Sigmoid colon (tissue), 7 donors: Measurements from ENCODE around the gene CEP95. TPM values are rescaled to one million over a fixed set of nuclear protein-coding genes. Genes with fewer than 3 reads are reported as not detected.

Experiments
- DNase-seq: peaks from one replicate; pipeline ENCODE4 v3.0.0-alpha.2; 2019
- H3K27ac ChIP-seq, 4 donors: fragments of 200-600 bp; sonication (generic); one replicate each; pipeline ENCODE4 v1.5.1; 2016 to 2019; ENCODE audit warnings: mild to moderate bottlenecking in 1 of 4
- H3K27me3 ChIP-seq, 3 donors: fragments of 200-600 bp; sonication (generic); one replicate each; pipeline ENCODE4 v1.5.1; 2019; ENCODE audit warnings: mild to moderate bottlenecking in 1 of 3
- H3K36me3 ChIP-seq, 4 donors: fragments of 200-600 bp; sonication (generic); one replicate each; pipeline ENCODE4 v1.5.1; 2016 to 2019
- H3K4me1 ChIP-seq, 4 donors: fragments of 200-600 bp; sonication (generic); one replicate each; pipeline ENCODE4 v1.5.1; 2017 to 2019
- H3K4me3 ChIP-seq, 4 donors: fragments of 200-600 bp; sonication (generic); one replicate each; pipeline ENCODE4 v1.5.1; 2017 to 2019; ENCODE audit warnings: mild to moderate bottlenecking in 2 of 4, moderate library complexity in 1 of 4
- H3K9me3 ChIP-seq, 4 donors: fragments of 200-600 bp in 3 of 4; sonication (generic) in 3 of 4; one replicate each; pipeline versions ENCODE4 v1.5.1 to v1.6.1; 2013 to 2019
- CTCF ChIP-seq, 4 experiments: fragments of 450-650 bp in 3 of 4; fragments of 200-600 bp in 1 of 4; IDR thresholded peaks; one replicate each; pipeline ENCODE4 v1.5.1; 2016 to 2019; ENCODE audit warnings: antibody characterized with exemption in 4 of 4, mild to moderate bottlenecking in 3 of 4, moderate library complexity in 2 of 4
- EP300 ChIP-seq, 4 donors: sonication (generic); formaldehyde crosslinking; IDR thresholded peaks; one replicate each; pipeline ENCODE4 v1.6.1; 2017; ENCODE audit warnings: antibody characterized with exemption in 4 of 4
- POLR2A ChIP-seq, 2 donors: fragments of 450-650 bp; IDR thresholded peaks; one replicate each; pipeline ENCODE4 v1.6.1; 2016; ENCODE audit warnings: antibody characterized with exemption in 2 of 2, mild to moderate bottlenecking in 2 of 2, moderate library complexity in 2 of 2
- POLR2AphosphoS5 ChIP-seq, 4 donors: sonication (generic); formaldehyde crosslinking; IDR thresholded peaks; one replicate each; pipeline ENCODE4 v1.6.1; 2017; ENCODE audit warnings: antibody characterized with exemption in 4 of 4
- WGBS, 2 donors: extraction: QIAGEN DNeasy Blood & Tissue Kit; methylation state at CpG; one replicate each; pipeline ENCODE4 v1.1.7; 2013; 5-methylcytosine and 5-hydroxymethylcytosine counted together
- intact Hi-C: fragments of 100-400 bp; cut with DNase I; formaldehyde crosslinking; loops from one replicate; pipeline ENCODE4 v1.15.1; 2023
- polyA plus RNA-seq, 3 donors: library from polyadenylated mRNA; stranded (reverse); fragments of 200-250 nt; gene quantifications; one replicate each; pipeline ENCODE4 v1.2.3, GENCODE V29; 2013
- total RNA-seq, 4 donors: library from RNA; depleted of rRNA; stranded (reverse); fragments of >200 nt; gene quantifications; one replicate each; pipeline ENCODE4 v1.1.0, GENCODE V29; 2016
- donor health status: healthy with polysubstance abuse.
- donor health status: Bipolar disorder and iron deficiency.
- donor health status: healthy.

Gene CEP95
- total and polyA plus RNA-seq, 7 donors = 13.2 to 74.5 (median 34.9) TPM

GRCh38 chr17:64540118-64540776 lies 33.5 kb downstream of the CEP95 start:
- H3K4me1 ChIP-seq = no peaks in the 10 kb centered on the region
- no peaks in the 10 kb centered on the region for H3K9me3 ChIP-seq
- TF ChIP-seq POLR2A (IDR thresholded peaks at IDR 0.05) (no peak), POLR2AphosphoS5 (IDR thresholded peaks at IDR 0.05) (peak in 2 of 4 donors; percentile 4 to 23), CTCF (IDR thresholded peaks at IDR 0.05) (no peak)
- no peak overlapping the region for H3K4me3 ChIP-seq
- no peak for DNase-seq
- H3K27ac ChIP-seq = no peak overlapping the region
- 92 to 97% methylated on average over 5 of the region's 5 CpGs for WGBS, 2 donors
- H3K27me3 ChIP-seq = no peaks in the 10 kb centered on the region
- H3K36me3 ChIP-seq = peaks cover 0 to 79% (median 28%) of the 10 kb centered on the region in 4 donors
- intact Hi-C loops = no loop called here

- Histone ChIP-seq H3K36me3 (peaks cover 0 to 74% (median 20%) of the 10 kb centered on the region in 4 donors), H3K9me3 (no peaks in the 10 kb centered on the region)
- 92 to 94% methylated on average over 2 of the region's 2 CpGs for WGBS, 2 donors
These were observed 38.0 kb downstream of the CEP95 start for GRCh38 chr17:64544742-64545141.

DNA sequence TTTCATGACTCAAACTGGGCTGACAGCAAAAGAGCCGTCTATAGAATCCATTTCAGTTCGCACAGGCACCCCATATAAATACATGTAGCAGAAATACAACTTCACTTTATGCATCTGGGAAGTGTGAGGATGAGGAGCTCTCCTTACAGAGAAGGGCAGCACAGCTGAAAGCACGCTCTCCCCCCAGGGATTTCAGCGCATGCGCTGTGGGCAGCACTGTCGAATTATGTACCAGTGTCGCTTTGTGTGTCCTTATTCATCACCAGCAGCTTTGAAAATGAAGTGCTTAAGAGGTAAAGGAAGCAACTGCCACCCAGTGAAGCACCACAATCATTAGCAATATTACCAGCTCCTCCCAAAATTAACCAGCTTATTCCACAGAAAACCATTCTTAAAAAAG lies 39.9 kb downstream of the CEP95 start:
- TF ChIP-seq POLR2AphosphoS5 (IDR thresholded peaks at IDR 0.05) (no peak), POLR2A (IDR thresholded peaks at IDR 0.05) (no peak), CTCF (IDR thresholded peaks at IDR 0.05) (no peak), EP300 (IDR thresholded peaks at IDR 0.05) (no peak)
- intact Hi-C loops = no loop called here
- no peaks in the 10 kb centered on the region for H3K4me1 ChIP-seq
- no peak overlapping the region for H3K27ac ChIP-seq
- H3K4me3 ChIP-seq = no peak overlapping the region
- WGBS, 2 donors = 91 to 95% methylated on average over 7 of the region's 7 CpGs
- no peaks in the 10 kb centered on the region for H3K27me3 ChIP-seq
- peaks cover 0 to 84% (median 18%) of the 10 kb centered on the region in 4 donors for H3K36me3 ChIP-seq
- no peak for DNase-seq
- no peaks in the 10 kb centered on the region for H3K9me3 ChIP-seq

More at GRCh38 chr17:64544742-64545141, 38.0 kb downstream of the CEP95 start:
- Histone ChIP-seq H3K27ac (no peak overlapping the region), H3K27me3 (no peaks in the 10 kb centered on the region), H3K4me1 (no peaks in the 10 kb centered on the region), H3K4me3 (no peak overlapping the region)
- intact Hi-C loops = no loop called here
- no peak for DNase-seq
- TF ChIP-seq EP300 (IDR thresholded peaks at IDR 0.05) (no peak), CTCF (IDR thresholded peaks at IDR 0.05) (no peak), POLR2A (IDR thresholded peaks at IDR 0.05) (no peak), POLR2AphosphoS5 (IDR thresholded peaks at IDR 0.05) (no peak)

DNA sequence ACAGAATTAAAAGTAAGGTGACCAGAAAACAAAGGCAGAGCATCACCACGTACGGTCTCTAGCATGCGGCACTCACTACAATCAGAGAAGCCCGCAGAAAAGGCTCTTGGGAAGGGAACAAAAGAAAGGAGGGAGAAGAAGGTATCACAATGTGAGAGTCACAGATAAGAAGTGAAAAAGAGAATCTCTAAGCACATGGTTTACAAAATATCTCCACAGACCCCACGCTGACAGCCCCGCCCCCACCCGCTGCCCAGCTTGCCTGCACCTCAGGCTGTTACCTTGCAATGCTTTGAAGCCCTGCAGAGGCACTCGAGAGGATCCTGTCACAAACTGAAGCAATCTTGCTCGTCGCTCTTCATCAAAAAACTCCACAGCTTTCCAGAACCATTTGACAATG lies 40.5 kb downstream of the CEP95 start:
- no peak for DNase-seq
- Histone ChIP-seq H3K4me3 (no peak overlapping the region), H3K27me3 (no peaks in the 10 kb centered on the region), H3K4me1 (no peaks in the 10 kb centered on the region), H3K9me3 (no peaks in the 10 kb centered on the region), H3K27ac (no peak overlapping the region), H3K36me3 (peaks cover 0 to 81% (median 18%) of the 10 kb centered on the region in 4 donors)
- 88 to 95% methylated on average over 10 of the region's 10 CpGs for WGBS, 2 donors
- TF ChIP-seq POLR2A (IDR thresholded peaks at IDR 0.05) = no peak
- no peak for TF ChIP-seq POLR2AphosphoS5 (IDR thresholded peaks at IDR 0.05)
- intact Hi-C loops = no loop called here

DNA sequence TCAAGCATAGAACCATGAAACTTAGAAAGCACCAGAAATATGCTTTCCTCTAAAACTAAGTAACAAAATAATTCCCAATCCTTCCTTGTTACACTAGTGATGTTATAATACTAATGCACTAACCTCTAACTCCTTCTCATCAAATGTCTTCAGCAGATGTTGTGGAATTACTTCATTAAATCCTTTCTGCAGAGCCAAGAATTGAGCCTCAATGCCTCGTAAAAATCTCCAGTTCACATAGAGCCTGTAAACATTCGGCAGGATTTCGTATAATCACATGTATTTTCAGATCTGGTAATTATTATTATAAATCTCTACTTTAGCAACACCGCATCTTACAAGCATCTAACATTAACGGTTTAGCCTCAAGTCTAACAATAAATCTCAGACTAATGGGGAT lies 44.7 kb downstream of the CEP95 start:
- peaks cover 0 to 91% (median 11%) of the 10 kb centered on the region in 4 donors for H3K36me3 ChIP-seq
- 76 to 84% methylated on average over 5 of the region's 5 CpGs for WGBS, 2 donors
- H3K9me3 ChIP-seq = no peaks in the 10 kb centered on the region
- DNase-seq = no peak
- TF ChIP-seq POLR2AphosphoS5 (IDR thresholded peaks at IDR 0.05) = no peak
- TF ChIP-seq EP300 (IDR thresholded peaks at IDR 0.05) = no peak
- no peaks in the 10 kb centered on the region for H3K4me1 ChIP-seq
- intact Hi-C loops = no loop called here
- H3K27me3 ChIP-seq = no peaks in the 10 kb centered on the region
- H3K27ac ChIP-seq = no peak overlapping the region
- no peak overlapping the region for H3K4me3 ChIP-seq
